Neuronal stem cell (in vitro differentiated cells): Measurements from ENCODE around the gene IFFO2.

Experiments
- DNase-seq: peaks from one replicate; pipeline ENCODE4 v3.0.0-alpha.2; 2013; ENCODE audit warnings: low spot score
- H2AFZ ChIP-seq: one replicate; pipeline ENCODE4 v1.6.1; 2013; ENCODE audit warnings: mild to moderate bottlenecking, low read length, inconsistent platforms
- H2AK5ac ChIP-seq: 2 replicates; pipeline ENCODE4 v1.6.1; 2013; ENCODE audit warnings: low read depth, mild to moderate bottlenecking, inconsistent platforms, low read length, moderate library complexity, mixed read lengths
- H2BK120ac ChIP-seq: 2 replicates; pipeline ENCODE4 v1.6.1; 2013; ENCODE audit warnings: low read depth, mild to moderate bottlenecking, inconsistent platforms, low read length, moderate library complexity, mixed read lengths
- H2BK12ac ChIP-seq: one replicate; pipeline ENCODE4 v1.6.1; 2013; ENCODE audit warnings: low read length, inconsistent platforms
- H2BK15ac ChIP-seq: 2 replicates; pipeline ENCODE4 v1.6.1; 2013; ENCODE audit warnings: mild to moderate bottlenecking, low read length, inconsistent platforms, mixed read lengths
- H2BK5ac ChIP-seq: one replicate; pipeline ENCODE4 v1.6.1; 2013; ENCODE audit warnings: inconsistent platforms, mild to moderate bottlenecking, low read length, moderate library complexity
- H3K14ac ChIP-seq: one replicate; pipeline ENCODE4 v1.6.1; 2013; ENCODE audit warnings: low read length, inconsistent platforms
- H3K18ac ChIP-seq: 2 replicates; pipeline ENCODE4 v1.6.1; 2013; ENCODE audit warnings: low read length, inconsistent platforms
- H3K23ac ChIP-seq: 2 replicates; pipeline ENCODE4 v1.6.1; 2013; ENCODE audit warnings: low read depth, mild to moderate bottlenecking, mixed read lengths, low read length, inconsistent platforms; ENCODE audit not compliant: poor library complexity
- H3K27ac ChIP-seq: replicated peaks from 3 replicates; pipeline ENCODE4 v1.5.1; 2013; ENCODE audit warnings: low read length, inconsistent platforms
- H3K27me3 ChIP-seq, 3 experiments: 2 replicates each; pipeline ENCODE4 v1.6.1; 2013; ENCODE audit warnings: low read length in 3 of 3, mild to moderate bottlenecking in 2 of 3, inconsistent platforms in 1 of 3, low read depth in 1 of 3, mixed read lengths in 1 of 3, moderate library complexity in 1 of 3; ENCODE audit not compliant: control insufficient read depth in 3 of 3, insufficient read depth in 3 of 3
- H3K36me3 ChIP-seq, 2 donors: replicated peaks in 1 of 2; 2 replicates each; pipeline ENCODE4 v1.6.1; 2013; ENCODE audit warnings: low read length in 2 of 2; ENCODE audit not compliant: control insufficient read depth in 2 of 2, insufficient read depth in 2 of 2
- H3K4ac ChIP-seq: 2 replicates; pipeline ENCODE4 v1.6.1; 2013; ENCODE audit warnings: inconsistent platforms, mild to moderate bottlenecking, low read length, moderate library complexity
- H3K4me1 ChIP-seq, 2 donors: 1 replicate in 1 of 2; 2 replicates in 1 of 2; pipeline ENCODE4 v1.6.1; 2013; ENCODE audit warnings: low read length in 2 of 2, low read depth in 1 of 2; ENCODE audit not compliant: control insufficient read depth in 2 of 2, insufficient read depth in 1 of 2
- H3K4me2 ChIP-seq: one replicate; pipeline ENCODE4 v1.6.1; 2013; ENCODE audit warnings: mild to moderate bottlenecking, low read length, inconsistent platforms; ENCODE audit not compliant: insufficient read depth, poor library complexity, severe bottlenecking
- H3K4me3 ChIP-seq, 2 donors: 2 replicates each; pipeline ENCODE4 v1.5.1; 2013; ENCODE audit warnings: low read length in 2 of 2, mild to moderate bottlenecking in 2 of 2, inconsistent platforms in 1 of 2, moderate library complexity in 1 of 2
- H3K79me1 ChIP-seq: one replicate; pipeline ENCODE4 v1.6.1; 2013; ENCODE audit warnings: low read depth, mild to moderate bottlenecking, inconsistent platforms, low read length, moderate library complexity
- H3K9ac ChIP-seq: one replicate; pipeline ENCODE4 v1.6.1; 2013; ENCODE audit warnings: mild to moderate bottlenecking, low read depth, low read length, inconsistent platforms; ENCODE audit not compliant: poor library complexity
- H3K9me3 ChIP-seq, 2 donors: replicated peaks in 1 of 2; 2 replicates each; pipeline versions ENCODE3 to v1.6.1; 2013; ENCODE audit warnings: low read length in 2 of 2, mild to moderate bottlenecking in 2 of 2, inconsistent platforms in 1 of 2, low read depth in 1 of 2, mixed read lengths in 1 of 2, moderate library complexity in 1 of 2; ENCODE audit not compliant: control insufficient read depth in 2 of 2, insufficient read depth in 1 of 2
- H4K8ac ChIP-seq: one replicate; pipeline ENCODE4 v1.6.1; 2013; ENCODE audit warnings: low read depth, mild to moderate bottlenecking, inconsistent platforms, low read length, moderate library complexity
- H4K91ac ChIP-seq: one replicate; pipeline ENCODE4 v1.6.1; 2013; ENCODE audit warnings: low read length, low read depth, mild to moderate bottlenecking, inconsistent platforms; ENCODE audit not compliant: poor library complexity
- WGBS, 2 donors: extraction: QIAGEN DNeasy Blood & Tissue Kit; methylation state at CpG; one replicate each; pipeline ENCODE4 v1.1.7; 2013; ENCODE audit warnings: missing lambda C conversion rate in 2 of 2, mixed read lengths in 1 of 2; ENCODE audit not compliant: insufficient read length in 2 of 2, insufficient replicate concordance in 1 of 2; ENCODE audit errors: extremely low coverage in 2 of 2; 5-methylcytosine and 5-hydroxymethylcytosine counted together

The IFFO2 gene

DNA sequence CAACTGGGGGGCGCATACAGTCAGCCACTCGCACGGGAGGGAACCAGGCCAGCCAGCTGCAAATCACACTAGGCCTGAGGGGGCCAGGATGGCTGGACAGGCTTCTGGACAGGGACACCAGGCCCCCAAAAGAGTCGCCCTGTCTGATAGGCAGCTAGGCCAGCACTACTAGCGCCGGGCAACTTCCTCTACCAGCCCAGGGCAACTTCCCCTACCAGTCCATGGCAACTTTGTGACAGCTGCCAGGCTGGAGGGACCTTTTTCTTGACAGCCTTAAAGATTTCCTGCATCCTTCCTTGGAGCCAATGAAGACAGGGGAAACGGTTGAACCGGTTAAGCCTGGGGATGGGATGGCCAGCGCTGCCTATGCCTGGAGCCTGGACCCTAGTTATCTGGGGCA lies 5.1 kb downstream of the IFFO2 start:
- Histone ChIP-seq H2BK12ac (peak overlapping the region; percentile 50), H3K27ac (no peak overlapping the region), H3K4ac (peak overlapping the region; percentile 78), H3K18ac (peak overlapping the region; percentile 87), H3K14ac (peak overlapping the region; percentile 76), H3K4me3 (no peak overlapping the region), H3K9me3 (peaks cover 0 to 1% of the 10 kb centered on the region in 2 donors), H4K91ac (peak overlapping the region; percentile 22), H3K4me2 (no peak overlapping the region), H3K4me1 (peaks cover 22 to 45% of the 10 kb centered on the region in 2 donors), H2BK15ac (peak overlapping the region; percentile 98), H3K23ac (peak overlapping the region; percentile 76), H3K27me3 (peaks cover 0 to 22% (median 7%) of the 10 kb centered on the region in 3 experiments), H3K9ac (peak overlapping the region; percentile 64), H2BK120ac (no peak overlapping the region), H3K36me3 (no peaks in the 10 kb centered on the region), H2BK5ac (peak overlapping the region; percentile 30), H3K79me1 (peaks cover 8% of the 10 kb centered on the region), H4K8ac (no peak overlapping the region), H2AK5ac (peak overlapping the region; percentile 96), H2AFZ (peak overlapping the region; percentile 86)
- DNase-seq, result no peak
- no CpG with 5 or more reads among the region's 9 CpGs for WGBS, 2 donors

DNA sequence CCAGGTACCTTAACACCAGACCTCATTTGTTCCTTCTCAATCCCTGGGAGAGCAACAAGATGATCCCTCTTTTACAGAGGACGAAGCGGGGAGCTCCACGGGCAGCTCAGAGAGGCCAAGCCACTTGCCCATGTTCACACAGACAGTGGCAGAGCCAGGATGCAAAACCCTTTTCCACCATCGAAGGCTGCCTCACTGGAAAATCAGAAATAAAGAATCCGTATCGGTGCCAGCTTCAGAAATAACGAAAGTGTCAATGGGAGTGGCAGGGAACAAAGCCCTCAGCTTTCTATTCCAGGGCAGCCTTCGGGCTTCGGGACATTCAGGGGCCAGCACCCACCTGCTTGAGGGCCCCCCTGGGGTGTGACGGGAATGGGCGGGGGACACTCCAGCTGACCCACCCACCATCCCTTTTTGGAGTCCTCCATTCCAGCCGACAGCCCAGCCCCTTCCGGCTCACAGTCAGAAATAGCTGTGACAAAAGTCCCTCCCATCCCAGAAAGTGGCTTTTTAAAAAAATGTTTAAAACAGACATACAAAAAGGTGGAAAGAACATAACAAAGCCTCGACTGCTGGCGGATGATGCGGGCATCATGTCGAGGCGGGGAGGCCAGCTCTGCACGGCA lies 6.0 kb downstream of the IFFO2 start:
- H3K4me3 ChIP-seq, result peak overlapping the region in 1 of 2 donors; percentile 19
- H3K18ac ChIP-seq, result peak overlapping the region; percentile 27
- peaks cover 0 to 1% of the 10 kb centered on the region in 2 donors for H3K9me3 ChIP-seq
- H4K8ac ChIP-seq, result no peak overlapping the region
- H2BK12ac ChIP-seq, result peak overlapping the region; percentile 24
- DNase-seq, result no peak
- no peak overlapping the region for H3K23ac ChIP-seq
- peak overlapping the region; percentile 5 for H2BK15ac ChIP-seq
- no peak overlapping the region for H3K4ac ChIP-seq
- H3K4me2 ChIP-seq, result no peak overlapping the region
- peak overlapping the region; percentile 96 for H2AK5ac ChIP-seq
- no peak overlapping the region for H4K91ac ChIP-seq
- no CpG with 5 or more reads among the region's 19 CpGs for WGBS, 2 donors
- no peaks in the 10 kb centered on the region for H3K36me3 ChIP-seq
- H2BK120ac ChIP-seq, result no peak overlapping the region
- H3K79me1 ChIP-seq, result peaks cover 8% of the 10 kb centered on the region
- peak overlapping the region; percentile 71 for H3K27ac ChIP-seq
- H2BK5ac ChIP-seq, result peak overlapping the region; percentile 30
- H3K14ac ChIP-seq, result no peak overlapping the region
- H2AFZ ChIP-seq, result peak overlapping the region; percentile 86
- H3K9ac ChIP-seq, result no peak overlapping the region
- H3K4me1 ChIP-seq, result peaks cover 26 to 47% of the 10 kb centered on the region in 2 donors
- peaks cover 0 to 15% (median 3%) of the 10 kb centered on the region in 3 experiments for H3K27me3 ChIP-seq

DNA sequence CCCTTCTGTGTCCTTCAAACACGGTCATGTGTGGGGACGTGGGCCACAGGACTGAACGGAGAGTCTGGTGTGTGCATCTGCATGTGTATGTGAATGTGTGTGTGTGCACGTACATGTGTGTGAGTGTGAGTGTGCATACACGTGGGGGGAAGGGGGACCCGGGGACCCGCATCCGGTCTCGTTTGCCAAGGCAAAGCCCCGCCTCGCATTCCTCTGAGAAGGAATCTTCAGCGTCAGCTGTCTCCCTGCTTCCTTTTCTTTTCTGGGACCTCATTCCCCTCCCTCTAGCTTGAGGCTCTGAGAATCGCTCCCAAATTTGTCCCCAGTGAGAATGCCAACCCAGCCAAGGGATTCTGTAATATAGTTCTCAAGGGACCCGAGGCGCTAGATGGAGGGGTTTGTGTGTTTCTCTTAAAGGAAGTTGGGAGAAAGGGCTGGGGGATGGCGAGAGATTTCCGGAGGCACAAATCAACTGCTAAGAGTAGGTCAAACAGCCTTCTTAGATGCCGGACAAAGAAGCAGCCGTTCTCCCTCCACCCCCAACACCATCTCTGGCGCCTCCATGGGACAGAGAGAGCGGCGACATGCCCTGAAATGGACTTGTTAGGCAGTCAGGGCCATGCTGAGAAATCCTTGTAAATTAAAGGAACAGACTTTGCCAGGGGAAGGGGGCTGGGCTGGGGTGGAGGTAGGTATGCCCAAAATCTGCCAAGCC lies 6.6 kb downstream of the IFFO2 start:
- Histone ChIP-seq H2BK5ac (peak overlapping the region; percentile 26), H3K79me1 (peaks cover 5% of the 10 kb centered on the region), H3K27ac (peak overlapping the region; percentile 71), H3K27me3 (peaks cover 0 to 9% (median 0%) of the 10 kb centered on the region in 3 experiments), H3K18ac (peak overlapping the region; percentile 92), H2BK12ac (peak overlapping the region; percentile 99), H3K14ac (peak overlapping the region; percentile 77), H2AK5ac (peak overlapping the region; percentile 85), H3K4ac (peak overlapping the region; percentile 46), H4K8ac (no peak overlapping the region), H3K4me3 (peak overlapping the region in 1 of 2 donors; percentile 19), H2AFZ (peak overlapping the region; percentile 86), H3K4me2 (peak overlapping the region; percentile 28), H3K36me3 (no peaks in the 10 kb centered on the region), H2BK15ac (peak overlapping the region; percentile 46), H3K9me3 (no peaks in the 10 kb centered on the region), H3K9ac (peak overlapping the region; percentile 79), H4K91ac (peak overlapping the region; percentile 99), H2BK120ac (peak overlapping the region; percentile 1), H3K4me1 (peaks cover 32 to 47% of the 10 kb centered on the region in 2 donors), H3K23ac (peak overlapping the region; percentile 93)
- WGBS, 2 donors, result no CpG with 5 or more reads among the region's 22 CpGs
- no peak for DNase-seq
